NCI-H510A (cell line): ENCODE measurements around the gene RCOR3.
"Not testable (repeated sequence)": the region's sequence is repeated elsewhere in the genome, so short reads cannot be mapped to it uniquely, and the experiment has no call there.

Experiments
- DNase-seq: peaks from one replicate; lab custom pipeline; 2025; lab: John Stamatoyannopoulos, UW

Gene RCOR3

DNA sequence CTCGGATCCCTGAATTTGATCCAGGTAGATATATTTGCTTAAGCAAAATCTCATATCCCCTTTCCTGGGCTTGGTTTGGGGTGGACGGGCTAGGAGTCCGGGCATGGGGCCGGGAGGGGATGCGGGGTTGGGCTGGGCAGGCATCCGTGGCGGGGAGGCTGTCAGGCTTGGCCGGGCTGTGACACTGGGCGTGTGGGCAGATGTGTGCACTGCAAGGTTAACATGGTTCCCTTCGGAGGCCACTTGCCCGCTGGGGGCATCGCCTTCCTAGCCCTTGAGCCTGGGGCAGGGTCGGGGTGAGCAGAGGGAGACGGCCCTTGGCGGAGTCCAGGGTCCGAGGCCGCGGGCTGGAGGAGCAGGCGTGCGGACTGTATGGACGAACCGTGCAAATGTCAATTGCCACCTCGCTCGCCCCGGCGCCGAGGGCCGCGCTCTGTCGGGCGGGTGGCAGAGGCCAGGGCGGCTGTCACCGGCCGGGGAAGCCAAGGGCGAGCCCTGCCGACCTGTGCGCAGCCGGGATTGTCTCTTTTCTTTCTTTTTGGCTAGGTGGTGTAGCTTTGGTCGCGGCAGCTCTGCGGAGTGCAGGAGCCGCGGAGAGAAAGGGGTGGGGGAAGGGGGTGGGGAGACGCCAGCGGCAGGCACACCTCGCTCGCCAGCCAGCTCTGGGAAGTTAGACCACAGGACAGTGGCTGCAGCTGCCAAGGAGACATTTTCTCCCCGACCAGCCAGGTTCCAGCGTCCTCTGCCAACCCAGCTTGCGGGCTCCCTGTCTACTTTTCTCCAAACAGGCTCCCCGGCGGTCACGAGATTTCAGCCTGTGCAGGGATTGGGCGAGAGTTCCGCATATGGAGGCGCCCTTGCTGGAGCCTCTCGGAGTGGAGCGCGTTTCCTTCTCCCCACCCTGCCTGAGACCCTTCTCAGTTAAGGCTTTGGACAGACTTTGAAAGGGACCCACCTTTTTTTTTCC lies 1.3 kb downstream of the RCOR3 start:
- DNase-seq = peak; percentile 37

DNA sequence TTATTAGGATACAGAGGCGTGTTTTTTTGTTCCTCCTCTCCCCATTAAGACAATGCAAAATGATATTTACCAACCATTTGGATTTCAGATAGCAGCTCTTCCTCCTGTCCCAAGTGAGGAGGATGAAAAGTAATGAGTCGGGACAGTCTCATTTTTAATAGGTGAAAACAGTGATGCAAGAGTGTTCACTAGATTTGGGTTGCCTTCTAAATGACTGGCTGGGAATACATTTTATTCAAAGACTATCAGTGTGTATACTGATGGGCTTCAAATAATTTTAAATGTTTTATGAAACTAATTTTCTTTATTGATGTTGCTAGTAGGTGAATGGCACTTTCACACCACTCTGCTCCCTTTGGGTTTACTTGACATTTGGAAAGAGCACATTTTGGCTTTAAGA lies 2.1 kb downstream of the RCOR3 start:
- no peak for DNase-seq

DNA sequence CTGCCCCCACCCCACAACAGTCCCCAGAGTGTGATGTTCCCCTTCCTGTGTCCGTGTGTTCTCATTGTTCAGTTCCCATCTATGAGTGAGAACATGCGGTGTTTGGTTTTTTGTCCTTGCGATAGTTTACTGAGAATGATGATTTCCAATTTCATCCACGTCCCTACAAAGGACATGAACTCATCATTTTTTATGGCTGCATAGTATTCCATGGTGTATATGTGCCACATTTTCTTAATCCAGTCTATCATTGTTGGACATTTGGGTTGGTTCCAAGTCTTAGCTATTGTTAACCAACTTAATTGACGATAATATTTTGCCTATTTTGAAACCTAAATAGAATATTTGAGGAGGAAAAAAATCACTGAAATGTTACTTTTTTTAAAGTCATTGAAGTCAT lies 3.9 kb downstream of the RCOR3 start:
- DNase-seq = not testable (repeated sequence)

DNA sequence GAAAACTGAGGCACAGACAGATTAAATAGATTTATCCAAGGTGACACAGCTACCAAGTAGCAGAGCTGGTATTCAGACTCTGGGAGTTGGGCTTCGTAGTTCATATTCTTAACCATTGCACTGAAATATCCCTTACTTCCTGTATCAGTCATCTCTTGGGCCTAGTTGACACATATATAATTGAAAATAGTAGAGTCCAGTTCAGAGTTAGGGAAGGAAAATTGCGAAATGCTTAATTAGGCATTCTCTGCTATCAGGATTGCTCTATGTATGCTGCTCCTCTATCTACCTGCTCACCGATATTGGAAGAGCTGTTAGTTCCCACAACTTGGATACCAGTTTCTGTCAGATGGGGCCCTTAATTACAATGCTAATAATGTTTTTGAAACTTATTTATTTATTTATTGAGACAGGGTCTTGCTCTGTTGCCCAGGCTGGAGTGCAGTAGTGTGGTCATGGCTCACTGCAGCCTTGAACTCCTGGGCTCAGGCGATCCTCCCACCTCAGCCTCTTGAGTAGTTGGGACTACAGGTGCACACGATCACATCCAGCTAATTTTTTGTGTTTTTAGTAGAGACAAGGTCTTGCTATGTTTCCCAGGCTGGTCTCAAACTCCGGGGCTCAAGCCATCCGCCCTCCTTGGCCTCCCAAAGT lies 8.2 kb downstream of the RCOR3 start:
- no peak for DNase-seq

DNA sequence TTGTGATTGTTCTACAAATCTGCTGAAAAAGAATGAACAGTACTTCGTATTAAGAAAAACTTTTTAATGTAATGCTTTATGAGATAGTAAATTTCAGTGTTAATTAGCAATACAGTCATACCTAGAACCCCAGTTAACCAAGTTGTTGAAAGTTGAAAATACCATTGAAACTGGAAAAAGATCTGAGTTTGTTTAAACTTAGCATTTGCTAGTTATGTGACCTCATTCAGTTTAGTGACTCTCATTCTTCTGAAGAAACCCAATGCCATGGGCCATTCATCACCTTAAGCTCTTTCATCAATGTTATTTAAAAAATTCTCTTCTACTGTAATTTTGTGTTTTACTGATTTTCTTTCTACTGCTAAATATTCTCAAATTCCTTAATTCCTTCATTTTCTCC lies 20.2 kb downstream of the RCOR3 start:
- no peak for DNase-seq

DNA sequence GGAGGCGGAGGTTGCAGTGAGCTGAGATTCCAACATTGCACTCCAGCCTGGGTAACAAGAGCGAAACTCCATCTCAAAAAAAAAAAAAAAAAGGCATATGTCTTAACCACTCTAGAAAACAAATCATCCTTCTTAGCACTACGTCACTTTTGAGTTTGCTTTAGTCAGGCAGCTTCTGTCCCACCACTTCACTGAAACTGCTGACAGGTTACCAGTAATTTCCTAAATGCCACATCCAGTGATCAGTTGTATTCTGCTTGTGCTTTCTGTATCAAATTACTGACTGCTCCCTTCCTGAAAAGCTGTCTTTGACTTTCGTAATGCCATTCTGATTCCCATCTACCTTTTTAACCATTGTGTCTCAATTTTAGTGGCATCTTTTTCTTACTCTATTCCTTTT lies 21.7 kb downstream of the RCOR3 start:
- no peak for DNase-seq

DNA sequence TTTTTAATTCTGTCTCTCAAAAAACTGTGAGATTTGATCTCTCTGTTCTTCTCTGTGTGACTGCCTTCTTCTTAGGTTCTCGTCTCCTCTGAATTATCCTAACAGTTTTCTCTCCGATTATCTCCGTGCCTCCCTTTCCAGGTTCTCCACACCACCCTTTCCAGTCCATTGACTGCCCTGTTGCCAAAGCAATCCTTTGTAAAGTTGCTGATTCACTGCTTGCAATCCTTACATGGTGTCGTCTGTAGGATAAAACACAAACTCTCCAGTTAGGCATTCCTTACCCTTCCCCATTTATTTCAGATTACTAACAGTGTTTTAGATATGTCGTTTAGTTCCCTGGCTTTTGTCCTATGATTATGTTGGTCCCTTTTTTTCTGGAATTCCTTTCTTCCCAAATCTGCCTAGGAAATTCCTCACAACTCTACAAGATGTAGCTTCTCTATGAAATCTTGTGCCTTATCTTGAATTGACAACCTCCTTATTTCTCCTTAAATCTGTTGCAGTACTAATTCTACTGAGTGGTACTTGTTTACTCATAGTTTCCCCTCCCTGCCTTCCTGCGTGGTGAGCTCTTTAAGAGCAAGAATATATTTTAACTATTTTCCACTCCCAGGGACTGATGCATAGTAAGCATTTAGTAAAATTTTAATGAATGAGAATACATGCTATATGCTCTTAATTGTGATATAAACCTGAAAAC lies 22.3 kb downstream of the RCOR3 start:
- DNase-seq = no peak

DNA sequence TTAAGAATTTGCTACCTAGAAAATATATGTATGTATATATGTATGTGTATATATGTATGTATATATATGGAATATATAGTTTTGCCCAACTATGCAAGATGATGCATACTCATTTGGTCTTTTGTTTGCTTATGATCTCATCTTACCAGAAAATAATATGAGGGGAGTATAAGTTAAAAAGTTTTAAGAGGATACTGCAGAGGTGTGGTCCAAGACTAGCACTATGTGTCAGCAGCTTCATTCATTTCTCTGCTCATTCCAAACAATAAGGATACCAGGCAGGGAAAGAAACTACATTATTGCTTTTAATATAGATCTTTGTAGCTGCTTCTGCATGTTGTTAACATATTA lies 22.8 kb downstream of the RCOR3 start:
- DNase-seq = no peak

DNA sequence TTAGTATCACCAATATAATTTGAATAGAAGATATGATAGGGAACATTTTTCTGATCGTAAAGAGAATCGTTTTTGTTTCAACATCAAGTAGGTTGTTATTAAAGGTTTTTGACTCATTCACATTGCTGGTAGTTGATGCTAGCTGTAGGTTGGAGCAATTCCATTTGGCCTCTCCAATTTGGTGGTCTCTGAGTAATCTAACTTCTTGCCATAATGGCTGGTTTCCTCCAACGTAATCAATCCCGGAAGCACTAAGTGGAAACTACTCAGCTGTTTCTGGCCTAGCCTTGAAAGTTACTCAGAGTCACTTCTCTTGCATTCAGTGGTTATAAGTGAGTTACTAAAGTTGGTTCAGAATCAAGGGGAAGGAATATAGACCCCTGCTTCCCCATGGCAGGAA lies 26.0 kb downstream of the RCOR3 start:
- no peak for DNase-seq

DNA sequence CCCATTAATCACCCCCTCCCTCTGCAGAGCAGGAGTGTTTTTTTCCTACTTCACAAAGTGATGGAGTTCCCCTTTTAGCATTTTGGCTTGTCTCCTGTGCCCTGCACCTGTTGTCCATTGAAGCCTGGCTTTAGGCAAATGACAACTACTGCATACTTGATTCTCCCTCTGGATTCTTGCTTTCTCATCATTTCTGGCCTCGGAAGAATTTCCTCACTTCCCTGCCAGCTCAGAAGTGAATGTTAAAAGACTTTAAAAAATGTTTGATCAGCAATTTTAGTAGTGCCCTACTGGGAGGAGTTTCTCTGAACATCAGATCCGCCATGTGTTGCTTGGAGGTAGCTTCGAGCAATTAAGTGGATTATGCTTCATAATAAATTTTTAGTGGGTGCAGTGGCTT lies 28.1 kb downstream of the RCOR3 start:
- no peak for DNase-seq

DNA sequence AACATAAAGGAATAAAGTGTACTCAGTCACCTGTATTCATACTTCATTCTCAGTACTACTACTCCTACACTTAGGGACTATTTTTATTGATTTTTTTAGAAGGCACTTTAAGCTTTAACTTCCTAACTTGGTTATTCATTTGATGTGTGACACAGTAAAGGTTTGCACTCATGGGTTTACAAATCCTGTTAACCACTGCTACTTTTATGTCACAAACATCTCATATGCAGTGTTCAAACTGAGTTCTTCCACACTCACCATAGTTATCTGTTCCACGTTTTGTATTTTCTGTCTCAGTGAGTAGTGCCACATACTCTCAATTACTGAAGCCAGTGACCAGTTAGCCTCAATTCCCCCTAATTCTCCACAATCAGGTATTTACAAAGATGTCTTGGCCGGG lies 33.2 kb downstream of the RCOR3 start:
- no peak for DNase-seq

DNA sequence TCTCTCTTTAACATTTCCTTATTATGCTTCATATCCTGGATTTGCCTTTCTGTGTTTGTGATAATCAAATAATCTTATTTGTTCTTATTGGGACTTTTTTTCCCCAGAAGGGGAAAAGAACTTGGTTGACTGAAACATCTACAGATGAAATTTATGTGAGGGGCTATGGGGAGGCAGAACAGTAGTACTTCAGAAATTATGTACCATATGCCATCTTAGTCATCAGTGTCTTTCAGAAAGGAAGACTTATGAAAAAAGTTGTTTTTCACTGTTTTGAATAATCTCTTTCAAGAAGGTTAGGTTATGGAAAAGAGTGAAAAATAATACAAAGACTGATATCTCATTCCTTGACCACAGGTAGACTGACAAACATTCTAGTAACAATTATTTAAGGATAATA lies 37.2 kb downstream of the RCOR3 start:
- DNase-seq = no peak

DNA sequence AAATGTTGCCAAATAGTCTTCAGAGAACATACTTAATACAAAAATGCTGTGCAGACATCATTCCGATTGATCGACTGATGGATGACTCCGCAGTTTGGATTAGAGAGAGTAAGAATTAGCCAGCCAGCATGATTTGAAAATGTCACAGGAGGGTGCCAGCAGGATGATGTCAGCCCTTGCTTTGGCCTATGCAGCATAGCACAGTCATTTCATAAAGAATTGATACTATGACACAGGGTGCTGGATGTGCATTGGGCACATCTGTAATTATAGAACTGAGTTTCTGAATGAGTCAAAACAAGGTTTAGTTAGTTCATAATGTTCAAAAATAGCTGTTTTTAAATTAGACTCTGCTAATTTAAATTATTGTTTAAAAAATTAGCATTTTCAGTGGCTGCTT lies 45.9 kb downstream of the RCOR3 start:
- DNase-seq = no peak

DNA sequence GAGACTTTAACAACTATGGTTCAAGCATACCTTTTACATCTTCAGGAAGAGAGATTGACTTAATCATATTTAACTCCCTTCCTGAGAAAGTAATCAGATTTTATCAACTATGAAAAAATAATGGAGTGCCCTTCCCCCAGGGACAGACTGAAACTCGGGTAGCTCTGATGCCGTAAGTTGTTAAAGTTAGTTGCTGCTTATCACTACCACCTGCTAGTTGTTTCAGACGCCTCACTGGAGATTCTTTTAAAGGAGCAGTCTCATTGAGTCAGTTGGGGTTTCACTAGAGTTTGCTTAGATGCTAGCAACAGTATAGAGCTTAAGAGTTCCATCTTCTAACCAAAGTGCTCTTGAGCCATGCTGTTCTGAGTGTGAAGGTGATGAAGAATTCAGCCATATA lies 50.5 kb downstream of the RCOR3 start:
- no peak for DNase-seq

DNA sequence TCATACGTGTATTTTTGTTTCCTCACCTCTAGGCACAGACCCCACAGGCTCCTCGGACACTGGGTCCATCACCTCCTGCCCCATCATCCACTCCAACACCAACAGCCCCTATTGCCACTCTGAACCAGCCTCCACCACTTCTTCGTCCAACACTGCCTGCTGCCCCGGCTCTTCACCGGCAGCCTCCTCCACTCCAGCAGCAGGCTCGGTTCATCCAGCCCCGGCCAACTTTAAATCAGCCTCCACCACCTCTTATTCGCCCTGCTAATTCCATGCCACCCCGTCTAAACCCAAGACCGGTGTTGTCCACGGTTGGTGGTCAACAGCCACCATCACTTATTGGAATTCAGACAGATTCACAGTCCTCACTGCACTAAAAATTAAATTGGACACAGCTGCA lies 54.2 kb downstream of the RCOR3 start:
- no peak for DNase-seq

DNA sequence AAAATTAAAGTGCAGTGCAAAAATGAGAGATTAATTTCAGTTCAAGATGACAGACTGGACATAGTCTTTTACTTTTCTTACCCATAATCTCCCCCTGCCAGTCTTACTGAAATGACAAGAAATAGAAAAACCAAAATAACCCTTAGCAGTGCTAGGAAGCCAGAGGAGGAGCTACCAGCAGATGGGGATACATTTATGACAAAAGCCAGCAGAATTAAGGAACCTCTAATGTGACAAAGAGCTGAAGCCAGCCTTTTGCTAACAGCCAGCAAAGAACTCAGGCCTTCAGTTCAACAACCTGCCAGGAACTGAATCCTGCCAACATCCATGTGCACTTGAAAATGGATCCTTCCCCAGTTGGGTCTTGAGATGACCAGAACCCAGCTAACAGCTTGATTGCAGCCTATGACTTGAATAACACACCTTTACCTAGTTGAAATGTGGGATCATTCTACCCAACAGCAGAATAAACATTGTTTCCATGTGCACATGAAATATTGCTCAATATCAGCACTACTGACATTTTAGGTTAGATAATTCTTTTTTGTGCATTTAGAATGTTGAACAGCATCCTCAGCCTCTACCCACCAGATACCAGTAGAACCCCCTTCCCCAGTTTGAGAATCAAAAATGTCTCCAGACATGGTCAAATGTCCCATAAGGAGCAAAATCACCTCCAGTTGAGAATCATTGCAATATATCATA lies 59.6 kb downstream of the RCOR3 start:
- DNase-seq = no peak

DNA sequence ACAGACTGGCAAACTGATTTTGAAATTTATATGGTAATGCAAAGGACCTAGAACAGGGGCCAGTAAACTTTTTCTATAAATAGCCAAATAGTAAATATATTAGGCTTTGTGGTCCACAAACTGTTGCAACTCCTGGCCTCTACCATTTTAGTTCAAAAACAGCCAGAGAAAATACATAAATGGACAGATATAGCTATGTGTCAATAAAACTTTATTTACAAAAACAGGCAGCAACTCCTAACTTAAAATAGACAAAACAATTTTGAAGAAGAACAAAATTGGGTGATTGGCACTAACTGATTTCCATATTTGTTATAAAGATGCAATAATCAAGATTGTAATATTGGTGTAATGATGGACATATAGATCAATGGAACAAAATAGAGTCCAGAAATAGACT lies 60.7 kb downstream of the RCOR3 start:
- no peak for DNase-seq

DNA sequence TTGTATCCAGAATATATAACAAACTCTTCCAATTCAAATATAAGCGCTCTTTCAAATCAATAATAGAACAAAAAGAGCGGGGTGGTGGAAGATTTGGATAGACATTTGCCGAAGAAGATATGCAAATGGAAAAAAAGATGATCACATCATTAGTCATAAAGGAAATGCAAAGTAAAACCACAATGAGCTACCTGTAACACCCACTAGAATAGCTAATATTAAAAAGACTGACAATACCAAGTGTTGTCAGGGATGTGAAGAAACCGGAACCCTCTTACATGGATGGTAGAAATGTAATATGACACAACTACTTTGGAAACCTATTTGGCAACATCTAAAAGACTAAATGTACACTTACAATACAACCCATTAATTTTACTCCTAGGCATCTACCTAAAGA lies 61.8 kb downstream of the RCOR3 start:
- no peak for DNase-seq

DNA sequence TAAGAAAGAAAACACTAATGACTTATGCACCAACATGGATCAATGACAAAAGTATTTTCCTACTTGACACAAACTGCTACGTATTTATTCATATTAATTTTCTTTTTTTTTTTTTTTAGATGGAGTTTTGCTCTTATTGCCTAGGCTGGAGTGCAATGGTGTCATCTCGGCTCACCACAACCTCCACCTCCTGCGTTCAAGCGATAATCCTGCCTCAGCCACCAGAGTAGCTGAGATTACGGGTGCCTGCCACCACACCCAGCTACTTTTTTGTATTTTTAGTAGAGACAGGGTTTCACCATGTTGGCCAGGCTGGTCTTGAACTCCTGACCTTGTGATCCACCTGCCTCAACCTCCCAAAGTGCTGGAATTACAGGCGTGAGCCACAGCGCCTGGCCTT lies 62.5 kb downstream of the RCOR3 start:
- DNase-seq = not testable (repeated sequence)

DNA sequence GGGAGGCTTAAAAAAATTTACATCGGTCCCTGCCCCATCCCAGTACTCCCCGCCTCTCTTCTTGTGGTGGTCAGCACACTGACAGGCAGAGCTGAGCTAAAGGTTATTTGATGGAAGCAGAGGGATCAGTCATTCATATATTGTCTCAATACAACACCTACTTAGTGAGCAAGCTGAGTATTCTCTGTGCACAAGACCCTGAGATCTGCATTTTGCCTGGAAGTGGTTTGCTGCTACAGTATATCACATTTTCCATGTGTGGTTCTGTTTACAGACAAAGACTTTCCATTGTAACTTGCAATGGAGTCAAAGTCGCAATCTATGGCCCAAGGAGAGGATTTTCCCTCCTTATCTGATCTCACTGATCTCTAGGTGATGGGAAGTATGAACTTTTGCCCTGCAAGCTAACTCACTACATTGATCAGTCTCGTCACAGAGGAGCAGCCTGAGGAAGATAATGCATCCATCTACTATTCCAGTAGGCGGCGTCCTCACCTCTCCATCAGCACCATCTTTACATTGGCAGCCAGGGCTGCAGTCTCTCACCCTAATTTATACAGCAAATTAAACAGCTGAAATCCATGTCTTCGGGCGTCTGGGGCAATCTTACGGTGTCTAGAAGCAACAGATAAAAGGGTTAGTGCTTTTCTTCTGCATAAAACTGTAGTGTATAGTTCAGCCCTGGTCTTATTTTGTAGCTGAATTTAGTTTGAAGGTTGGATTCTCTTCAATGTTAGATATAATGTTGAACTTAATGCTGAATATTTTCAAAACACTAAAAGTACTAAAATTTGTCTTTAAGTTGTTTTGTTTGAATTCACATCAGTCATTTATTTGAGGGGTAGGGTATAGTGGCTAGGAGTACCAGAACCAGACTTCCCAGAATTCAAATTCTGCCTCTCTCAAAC lies 64.2 kb downstream of the RCOR3 start:
- DNase-seq = no peak
